ENCODE measurements around the gene SLC16A5.

Gene SLC16A5

DNA sequence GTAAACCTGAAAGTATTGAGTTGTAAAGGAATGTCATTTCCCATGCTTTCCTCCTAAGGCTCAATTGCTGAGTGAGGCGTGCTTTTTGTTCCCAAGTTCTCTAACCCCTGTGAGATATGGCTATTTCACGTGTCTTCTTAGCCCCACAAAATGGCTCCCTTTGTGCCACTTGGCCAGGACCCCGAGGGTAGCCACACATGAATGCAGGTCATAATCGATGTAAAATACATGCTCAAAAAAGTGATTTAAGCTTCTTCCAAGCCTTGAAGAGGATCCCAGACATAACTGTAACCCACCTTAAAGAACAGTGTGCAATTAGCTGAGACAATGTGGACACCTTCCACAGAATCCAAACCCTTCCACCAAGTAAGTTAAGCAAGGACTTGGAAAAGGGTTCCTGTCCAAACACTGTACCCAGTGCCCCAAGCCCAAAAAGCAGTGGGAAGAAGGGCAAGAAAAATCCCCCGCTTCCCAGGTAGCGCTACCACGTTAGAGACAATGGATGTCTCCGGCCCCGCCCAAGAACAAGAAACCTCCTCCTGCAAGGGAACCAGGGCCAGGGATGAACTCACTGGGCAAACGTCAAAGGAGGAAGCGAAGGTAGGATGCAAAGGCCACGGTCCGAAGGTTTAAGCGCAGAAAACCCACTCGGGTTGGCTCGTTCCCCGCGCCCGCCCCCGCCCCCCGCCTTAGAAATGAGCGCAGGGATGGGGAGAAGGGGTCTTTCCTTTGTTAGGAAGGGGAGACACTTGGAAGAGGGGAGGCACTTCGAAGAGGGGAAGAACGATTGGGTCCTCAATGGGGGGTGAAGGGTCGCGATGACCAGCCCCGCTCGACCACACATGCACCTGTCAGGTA lies 65.4 kb downstream of the SLC16A5 start:
- peak overlapping the region; percentile 88 to 94 for H3K4me3 ChIP-seq (replicated peaks in 1 of 2; ENCODE audit: low read depth in 2 of 2, low read length in 2 of 2)
- DNase-seq (ENCODE audit: low read depth in 2 of 2): peak; percentile 25 to 39
- TF ChIP-seq, protein P1, sequence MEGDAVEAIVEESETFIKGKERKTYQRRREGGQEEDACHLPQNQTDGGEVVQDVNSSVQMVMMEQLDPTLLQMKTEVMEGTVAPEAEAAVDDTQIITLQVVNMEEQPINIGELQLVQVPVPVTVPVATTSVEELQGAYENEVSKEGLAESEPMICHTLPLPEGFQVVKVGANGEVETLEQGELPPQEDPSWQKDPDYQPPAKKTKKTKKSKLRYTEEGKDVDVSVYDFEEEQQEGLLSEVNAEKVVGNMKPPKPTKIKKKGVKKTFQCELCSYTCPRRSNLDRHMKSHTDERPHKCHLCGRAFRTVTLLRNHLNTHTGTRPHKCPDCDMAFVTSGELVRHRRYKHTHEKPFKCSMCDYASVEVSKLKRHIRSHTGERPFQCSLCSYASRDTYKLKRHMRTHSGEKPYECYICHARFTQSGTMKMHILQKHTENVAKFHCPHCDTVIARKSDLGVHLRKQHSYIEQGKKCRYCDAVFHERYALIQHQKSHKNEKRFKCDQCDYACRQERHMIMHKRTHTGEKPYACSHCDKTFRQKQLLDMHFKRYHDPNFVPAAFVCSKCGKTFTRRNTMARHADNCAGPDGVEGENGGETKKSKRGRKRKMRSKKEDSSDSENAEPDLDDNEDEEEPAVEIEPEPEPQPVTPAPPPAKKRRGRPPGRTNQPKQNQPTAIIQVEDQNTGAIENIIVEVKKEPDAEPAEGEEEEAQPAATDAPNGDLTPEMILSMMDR (IDR thresholded peaks at IDR 0.05; ENCODE audit: low read depth, low read length): no peak

DNA sequence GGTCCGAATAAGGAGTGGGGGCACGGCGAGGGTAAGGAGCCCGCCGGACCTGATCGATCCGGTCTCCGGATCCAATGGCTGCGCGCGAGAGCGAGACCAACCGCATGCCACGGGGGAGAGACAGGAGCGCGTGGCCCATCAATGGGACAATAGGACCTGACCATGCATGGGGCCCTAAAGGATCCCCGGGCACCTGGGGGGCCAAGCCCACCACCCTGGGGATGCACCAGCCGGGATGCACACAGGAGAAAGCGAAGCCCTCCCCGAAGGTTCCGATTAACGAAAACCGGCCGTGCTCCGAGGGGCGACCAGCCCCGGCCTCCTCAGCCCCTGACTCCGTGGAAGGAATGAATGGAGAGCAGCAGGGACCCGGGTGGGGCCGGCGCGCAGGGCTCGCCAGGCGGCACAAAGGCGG lies 66.0 kb downstream of the SLC16A5 start:
- TF ChIP-seq, protein P1 (IDR thresholded peaks at IDR 0.05; ENCODE audit: low read depth, low read length): no peak
- H3K4me3 ChIP-seq (replicated peaks in 1 of 2; ENCODE audit: low read depth in 2 of 2, low read length in 2 of 2): peak overlapping the region; percentile 88 to 94
- DNase-seq (ENCODE audit: low read depth in 2 of 2): no peak

DNA sequence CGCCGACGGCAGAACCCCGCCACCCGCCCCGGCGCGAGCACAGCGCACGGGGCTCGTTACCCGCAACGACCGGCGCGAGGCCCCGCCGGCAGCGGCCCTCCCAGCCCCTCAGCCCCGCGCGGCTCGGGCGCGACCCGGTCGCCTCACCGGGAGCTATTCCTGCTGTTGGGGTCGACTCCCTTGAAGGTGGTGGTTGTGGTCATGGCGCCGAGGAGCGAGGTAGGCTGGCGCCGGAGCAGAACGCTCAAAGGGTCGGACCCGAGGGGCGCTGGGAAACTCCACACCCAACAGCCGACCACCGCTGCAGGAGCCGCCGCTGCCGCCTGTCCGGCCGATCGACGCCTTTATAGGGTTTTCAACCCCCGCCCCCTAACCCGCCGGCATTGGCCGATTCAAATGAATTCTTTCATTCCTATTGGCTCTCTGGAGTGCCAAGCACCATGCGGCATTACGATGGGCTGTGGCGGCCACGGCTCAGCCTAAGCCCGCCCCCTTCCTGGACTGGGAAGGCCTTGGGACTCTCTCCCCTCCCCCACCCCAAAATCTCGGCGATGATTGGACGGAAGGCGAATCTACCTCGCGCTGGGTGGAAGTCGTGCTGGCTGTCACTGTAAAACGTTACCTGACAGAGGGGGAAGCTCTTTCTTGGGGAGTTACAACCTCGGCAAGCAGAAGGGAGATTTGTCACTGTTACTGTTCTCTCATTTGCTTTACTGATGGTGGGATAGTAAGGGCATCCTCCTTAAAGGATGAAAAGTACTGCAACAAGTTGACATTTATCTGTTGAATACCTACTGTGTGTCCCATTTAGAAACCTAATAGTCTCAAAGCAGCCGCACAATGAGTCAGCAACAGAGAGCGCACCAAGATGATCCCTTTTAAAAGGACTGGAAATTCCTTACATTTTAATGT lies 66.7 kb downstream of the SLC16A5 start, which contains the start of gene JPT1:
Gene JPT1 (minus strand): TSS at position 318 of the 912 bp plus-strand sequence. CDS start 115 bp downstream, at position 203.
- DNase-seq (ENCODE audit: low read depth in 2 of 2): peak; percentile 99
- TF ChIP-seq, protein P1 (IDR thresholded peaks at IDR 0.05; ENCODE audit: low read depth, low read length): no peak
- H3K4me3 ChIP-seq (replicated peaks in 1 of 2; ENCODE audit: low read depth in 2 of 2, low read length in 2 of 2): peak within 1 kb of the TSS; percentile 88 to 94

DNA sequence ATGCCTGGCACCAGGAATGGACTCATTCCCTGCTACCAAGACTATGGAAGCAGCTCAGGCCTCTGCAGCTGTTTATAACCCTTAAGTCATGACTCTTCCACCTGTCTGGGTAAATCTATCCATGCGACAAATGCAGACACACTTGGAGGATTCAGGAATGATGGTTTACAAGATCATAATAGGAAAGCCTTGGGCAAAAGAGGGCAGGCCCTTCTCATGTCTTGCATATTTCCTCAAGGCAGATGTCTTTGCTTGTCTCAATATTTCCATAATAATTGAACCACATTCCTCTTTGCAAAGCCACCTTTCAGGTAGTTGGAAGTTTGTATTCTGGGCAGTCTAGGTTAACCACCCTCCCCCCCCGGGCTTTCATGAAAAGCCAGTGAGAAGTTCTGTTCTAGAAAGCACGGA lies 67.4 kb downstream of the SLC16A5 start:
- no peak for DNase-seq (ENCODE audit: low read depth in 2 of 2)
- TF ChIP-seq, protein P1 (IDR thresholded peaks at IDR 0.05; ENCODE audit: low read depth, low read length): no peak
- H3K4me3 ChIP-seq (replicated peaks in 1 of 2; ENCODE audit: low read depth in 2 of 2, low read length in 2 of 2): no peak overlapping the region
